ENCODE measurements around the gene KHK.
"Not testable (repeated sequence)": the region's sequence is repeated elsewhere in the genome, so short reads cannot be mapped to it uniquely, and the experiment has no call there.

KHK gene

DNA sequence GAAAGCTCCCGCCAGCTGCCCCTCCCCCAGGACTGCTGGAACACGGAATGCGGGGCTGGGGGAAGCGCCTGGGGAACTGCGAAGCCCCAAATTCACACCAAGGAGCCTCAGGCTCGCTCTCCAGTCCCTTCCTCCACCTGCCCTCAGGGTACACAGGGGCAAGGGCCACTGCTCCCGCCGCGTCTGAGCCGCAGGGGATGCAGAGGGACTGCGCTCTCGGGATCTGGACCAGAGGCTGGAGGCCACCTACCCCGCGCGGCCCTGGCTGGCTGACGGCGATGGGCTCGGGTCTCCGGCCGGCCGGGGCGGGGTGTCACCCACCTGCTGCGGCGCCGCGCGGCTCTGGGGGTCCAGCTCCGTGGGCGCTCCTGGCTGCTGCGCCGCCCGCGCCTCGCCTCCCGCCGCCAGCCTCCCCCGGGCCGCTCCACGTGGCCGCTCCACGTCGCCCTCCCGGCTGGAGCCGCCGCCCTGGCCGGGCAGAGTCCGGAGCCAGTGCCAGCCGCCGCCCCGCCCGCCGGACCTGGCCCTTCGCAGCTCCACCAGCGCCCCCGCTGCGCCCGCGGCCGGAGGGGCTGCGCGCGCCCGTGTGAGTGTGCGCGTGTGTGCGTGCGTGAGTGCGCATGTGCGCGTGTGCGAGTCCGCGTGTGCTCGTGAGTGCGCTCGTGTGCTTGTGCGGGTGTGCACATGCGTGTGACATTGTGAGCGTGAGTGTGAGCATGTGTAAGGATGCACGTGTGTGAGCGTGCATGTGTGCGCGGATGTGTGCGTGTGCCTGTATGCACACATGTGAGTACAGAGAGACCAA is 32.2 kb downstream of the KHK start, which contains the start of gene CGREF1 (continued):
- TF ChIP-seq ZNF518A (tag by site-specific recombination; conservative IDR thresholded peaks at IDR 0.05; ENCODE audit: low read depth) (no peak), ZNF132 (tag by site-specific recombination; IDR thresholded peaks at IDR 0.05; ENCODE audit: borderline replicate concordance) (no peak), ZBTB49 (tag by site-specific recombination; IDR thresholded peaks at IDR 0.05; ENCODE audit: low read depth) (no peak), ZNF610 (tag by site-specific recombination; IDR thresholded peaks at IDR 0.05; ENCODE audit: borderline replicate concordance) (no peak), HOXC10 (CRISPR knock-in tag; IDR thresholded peaks at IDR 0.05) (no peak), SALL2 (tag by site-specific recombination; IDR thresholded peaks at IDR 0.05; ENCODE audit: borderline replicate concordance) (no peak), MYNN (tag by site-specific recombination; IDR thresholded peaks at IDR 0.05; ENCODE audit: borderline replicate concordance) (no peak)

DNA sequence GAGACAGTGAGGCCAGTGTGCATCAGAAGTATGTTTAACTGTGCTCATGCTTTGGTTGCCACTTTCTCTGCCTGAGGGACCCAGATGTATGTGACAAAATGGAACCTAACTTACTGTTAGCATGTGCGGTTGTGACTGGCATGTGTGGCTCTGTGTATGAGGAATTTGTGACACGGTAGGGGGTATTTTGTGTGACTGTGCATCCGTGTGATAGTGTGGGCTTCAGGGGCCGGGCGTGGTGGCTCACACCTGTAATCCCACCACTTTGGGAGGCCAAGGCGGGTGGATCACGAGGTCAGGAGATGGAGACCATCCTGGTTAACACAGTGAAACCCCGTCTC is 32.7 kb downstream of the KHK start:
- H3K4me3 ChIP-seq (ENCODE audit: low read depth, low read length); H3K9me3 ChIP-seq (ENCODE audit: control insufficient read depth, insufficient read depth, low read depth, low read length); H3K36me3 ChIP-seq (ENCODE audit: control insufficient read depth in 2 of 2, insufficient read depth in 1 of 2, low read length in 2 of 2); H3K27ac ChIP-seq (ENCODE audit: extremely low read depth, low read depth, low read length); H3K4me1 ChIP-seq (ENCODE audit: control insufficient read depth, insufficient read depth, low read length); POLR2A ChIA-PET: not testable (repeated sequence)
- TF ChIP-seq ZSCAN4 (tag by site-specific recombination; IDR thresholded peaks at IDR 0.05) (peak; percentile 9; the same call in 1 of the 2 replicates), ZNF2 (tag by site-specific recombination; IDR thresholded peaks at IDR 0.05) (0 out of 2 replicates have a peak, but pooled peaks have one; percentile 18), ZNF335 (tag by site-specific recombination; conservative IDR thresholded peaks at IDR 0.05) (peak; percentile 70)
- CTCF ChIA-PET = interaction anchor here (0.6 kb wide), 1 partner anchor 32 kb away, joined by 3 read pairs; no protein-coding TSS in a partner anchor

DNA sequence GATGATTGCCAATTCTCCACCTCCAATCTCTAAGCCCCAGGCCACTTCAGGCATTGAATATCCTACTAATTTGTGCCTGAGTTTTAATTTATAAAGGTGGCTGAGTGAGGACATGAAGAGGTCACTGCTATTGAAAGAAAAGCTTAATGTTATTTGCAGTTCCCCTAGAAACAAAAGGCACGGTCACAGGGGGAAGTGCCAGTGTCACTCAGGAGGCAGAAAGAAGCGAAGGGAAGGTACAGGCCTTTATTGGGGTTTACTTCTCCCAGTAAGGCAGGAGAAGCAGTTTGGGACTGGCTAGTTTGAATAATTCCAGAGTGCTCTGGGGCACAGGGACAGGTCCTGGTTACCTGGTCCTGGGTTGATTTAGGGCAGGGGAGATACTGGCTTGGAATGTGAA is 35.3 kb downstream of the KHK start:
- CTCF ChIA-PET = interaction anchor here (3.3 kb wide), 1 partner anchor 12 kb away, joined by 17 read pairs; the partner anchor contains the start of gene PREB
- 0 out of 2 replicates have a peak, but pooled peaks cover 3% of the 10 kb centered on the region for H3K4me1 ChIP-seq (ENCODE audit: control insufficient read depth, insufficient read depth, low read length)
- no peaks in the 10 kb centered on the region for H3K9me3 ChIP-seq (ENCODE audit: control insufficient read depth, insufficient read depth, low read depth, low read length)
- H3K4me3 ChIP-seq (ENCODE audit: low read depth, low read length) = no peak overlapping the region
- POLR2A ChIA-PET = no interaction called here
- H3K36me3 ChIP-seq (ENCODE audit: control insufficient read depth in 2 of 2, insufficient read depth in 1 of 2, low read length in 2 of 2) = no peaks in the 10 kb centered on the region
- no peak overlapping the region for H3K27ac ChIP-seq (ENCODE audit: extremely low read depth, low read depth, low read length)
- TF ChIP-seq ZSCAN30 (tag by site-specific recombination; IDR thresholded peaks at IDR 0.05) (no peak), ZFHX2 (tag by site-specific recombination; conservative IDR thresholded peaks at IDR 0.05) (no peak), SALL2 (tag by site-specific recombination; IDR thresholded peaks at IDR 0.05; ENCODE audit: borderline replicate concordance) (no peak), ZNF701 (tag by site-specific recombination; IDR thresholded peaks at IDR 0.05) (no peak), ZNF121 (tag by site-specific recombination; IDR thresholded peaks at IDR 0.05) (no peak), ZBTB7A (tag by site-specific recombination; IDR thresholded peaks at IDR 0.05; ENCODE audit: low read depth) (no peak), ZNF214 (tag by site-specific recombination; IDR thresholded peaks at IDR 0.05; ENCODE audit: borderline replicate concordance) (no peak), ZNF785 (tag by site-specific recombination; IDR thresholded peaks at IDR 0.05) (no peak), ZNF433 (tag by site-specific recombination; IDR thresholded peaks at IDR 0.05; ENCODE audit: low read depth) (no peak)
- TF ChIP-seq, protein P1, sequence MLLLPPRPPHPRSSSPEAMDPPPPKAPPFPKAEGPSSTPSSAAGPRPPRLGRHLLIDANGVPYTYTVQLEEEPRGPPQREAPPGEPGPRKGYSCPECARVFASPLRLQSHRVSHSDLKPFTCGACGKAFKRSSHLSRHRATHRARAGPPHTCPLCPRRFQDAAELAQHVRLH (tag by site-specific recombination; IDR thresholded peaks at IDR 0.05) = no peak
- TF ChIP-seq, protein P2, sequence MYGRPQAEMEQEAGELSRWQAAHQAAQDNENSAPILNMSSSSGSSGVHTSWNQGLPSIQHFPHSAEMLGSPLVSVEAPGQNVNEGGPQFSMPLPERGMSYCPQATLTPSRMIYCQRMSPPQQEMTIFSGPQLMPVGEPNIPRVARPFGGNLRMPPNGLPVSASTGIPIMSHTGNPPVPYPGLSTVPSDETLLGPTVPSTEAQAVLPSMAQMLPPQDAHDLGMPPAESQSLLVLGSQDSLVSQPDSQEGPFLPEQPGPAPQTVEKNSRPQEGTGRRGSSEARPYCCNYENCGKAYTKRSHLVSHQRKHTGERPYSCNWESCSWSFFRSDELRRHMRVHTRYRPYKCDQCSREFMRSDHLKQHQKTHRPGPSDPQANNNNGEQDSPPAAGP (tag by site-specific recombination; IDR thresholded peaks at IDR 0.05) = no peak
- TF ChIP-seq, protein P3, sequence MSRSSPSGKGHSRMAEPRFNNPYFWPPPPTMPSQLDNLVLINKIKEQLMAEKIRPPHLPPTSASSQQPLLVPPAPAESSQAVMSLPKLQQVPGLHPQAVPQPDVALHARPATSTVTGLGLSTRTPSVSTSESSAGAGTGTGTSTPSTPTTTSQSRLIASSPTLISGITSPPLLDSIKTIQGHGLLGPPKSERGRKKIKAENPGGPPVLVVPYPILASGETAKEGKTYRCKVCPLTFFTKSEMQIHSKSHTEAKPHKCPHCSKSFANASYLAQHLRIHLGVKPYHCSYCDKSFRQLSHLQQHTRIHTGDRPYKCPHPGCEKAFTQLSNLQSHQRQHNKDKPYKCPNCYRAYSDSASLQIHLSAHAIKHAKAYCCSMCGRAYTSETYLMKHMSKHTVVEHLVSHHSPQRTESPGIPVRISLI (tag by site-specific recombination; IDR thresholded peaks at IDR 0.05) = no peak
